CD8-positive, alpha-beta memory T cell (primary cell): ENCODE data around the gene SCML1. TPM values are rescaled to one million over a fixed set of nuclear protein-coding genes. Genes with fewer than 3 reads are reported as not detected.

Experiments used
- CTCF ChIA-PET: fragments of 350-600 bp; sonication (Branson Sonifier 250); formaldehyde crosslinking; loops from one replicate; lab custom pipeline; 2021; ENCODE audit warnings: antibody characterized with exemption; lab: Charles Lee
- POLR2A ChIA-PET: fragments of 350-600 bp; sonication (Branson Sonifier 250); formaldehyde crosslinking; loops from one replicate; lab custom pipeline; 2021; ENCODE audit warnings: antibody characterized with exemption; lab: Charles Lee
- DNase-seq, 5 donors: peaks; one replicate each; pipeline versions ENCODE4 v3.0.0 to v3.0.0-alpha.2; 2020 to 2022; ENCODE audit warnings: mixed read lengths in 1 of 5
- H3K27ac ChIP-seq: one replicate; pipeline ENCODE4 v1.7.0; 2013; ENCODE audit warnings: low read depth, mild to moderate bottlenecking, low read length, moderate library complexity
- H3K27me3 ChIP-seq: 2 replicates; pipeline ENCODE4 v1.7.0; 2013; ENCODE audit warnings: low read length, mild to moderate bottlenecking; ENCODE audit not compliant: insufficient read depth, poor library complexity, severe bottlenecking
- H3K36me3 ChIP-seq: 2 replicates; pipeline ENCODE4 v1.7.0; 2013; ENCODE audit warnings: mild to moderate bottlenecking, low read length, moderate library complexity; ENCODE audit not compliant: insufficient read depth
- H3K4me1 ChIP-seq: 2 replicates; pipeline ENCODE4 v1.7.0; 2013; ENCODE audit warnings: mild to moderate bottlenecking, low read length, moderate library complexity; ENCODE audit not compliant: insufficient read depth
- H3K4me3 ChIP-seq: 2 replicates; pipeline ENCODE4 v1.7.0; 2013; ENCODE audit warnings: mild to moderate bottlenecking, low read length
- H3K9me3 ChIP-seq: 2 replicates; pipeline ENCODE4 v1.7.0; 2013; ENCODE audit warnings: mild to moderate bottlenecking, low read length
- H3K27ac Mint-ChIP-seq, 8 donors: one replicate each; pipeline ENCODE4 v1.8.0; 2020 to 2021; ENCODE audit warnings: mixed read lengths in 8 of 8, mild to moderate bottlenecking in 6 of 8, inconsistent platforms in 3 of 8, moderate library complexity in 3 of 8
- H3K27me3 Mint-ChIP-seq, 2 donors: one replicate each; pipeline ENCODE4 v1.8.0; 2020 to 2021; ENCODE audit warnings: mixed read lengths in 2 of 2, mild to moderate bottlenecking in 1 of 2, moderate library complexity in 1 of 2
- H3K36me3 Mint-ChIP-seq, 3 donors: one replicate each; pipeline ENCODE4 v1.8.0; 2020 to 2021; ENCODE audit warnings: mixed read lengths in 3 of 3, inconsistent platforms in 1 of 3, mild to moderate bottlenecking in 1 of 3
- H3K4me1 Mint-ChIP-seq, 3 donors: one replicate each; pipeline ENCODE4 v1.8.0; 2020 to 2021; ENCODE audit warnings: mixed read lengths in 3 of 3, inconsistent platforms in 1 of 3, mild to moderate bottlenecking in 1 of 3
- H3K4me3 Mint-ChIP-seq, 7 donors: one replicate each; pipeline ENCODE4 v1.8.0; 2020 to 2021; ENCODE audit warnings: mixed read lengths in 7 of 7, mild to moderate bottlenecking in 6 of 7, moderate library complexity in 4 of 7, inconsistent platforms in 2 of 7
- H3K9me3 Mint-ChIP-seq, 5 donors: one replicate each; pipeline ENCODE4 v1.8.0; 2020 to 2022; ENCODE audit warnings: mixed read lengths in 5 of 5, mild to moderate bottlenecking in 3 of 5, moderate library complexity in 2 of 5, inconsistent platforms in 1 of 5
- polyA plus RNA-seq: library from polyadenylated mRNA; unstranded; fragments of 300-500 nt; fragmentation: Illumina TruSeq; gene quantifications from one replicate; pipeline ENCODE4 v1.2.3, GENCODE V29; 2021
- total RNA-seq, 2 experiments: library from RNA; stranded (reverse); gene quantifications; one replicate each; pipeline ENCODE4 v1.2.3, GENCODE V29; 2021

The SCML1 gene, protein sequence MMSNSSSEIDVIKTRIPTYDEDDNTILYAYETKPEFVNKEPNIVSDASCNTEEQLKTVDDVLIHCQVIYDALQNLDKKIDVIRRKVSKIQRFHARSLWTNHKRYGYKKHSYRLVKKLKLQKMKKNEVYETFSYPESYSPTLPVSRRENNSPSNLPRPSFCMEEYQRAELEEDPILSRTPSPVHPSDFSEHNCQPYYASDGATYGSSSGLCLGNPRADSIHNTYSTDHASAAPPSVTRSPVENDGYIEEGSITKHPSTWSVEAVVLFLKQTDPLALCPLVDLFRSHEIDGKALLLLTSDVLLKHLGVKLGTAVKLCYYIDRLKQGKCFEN
- total RNA-seq (1 to 10 TPM; 1.1 to 1.2 TPM), polyA plus RNA-seq (0.67 TPM)

DNA sequence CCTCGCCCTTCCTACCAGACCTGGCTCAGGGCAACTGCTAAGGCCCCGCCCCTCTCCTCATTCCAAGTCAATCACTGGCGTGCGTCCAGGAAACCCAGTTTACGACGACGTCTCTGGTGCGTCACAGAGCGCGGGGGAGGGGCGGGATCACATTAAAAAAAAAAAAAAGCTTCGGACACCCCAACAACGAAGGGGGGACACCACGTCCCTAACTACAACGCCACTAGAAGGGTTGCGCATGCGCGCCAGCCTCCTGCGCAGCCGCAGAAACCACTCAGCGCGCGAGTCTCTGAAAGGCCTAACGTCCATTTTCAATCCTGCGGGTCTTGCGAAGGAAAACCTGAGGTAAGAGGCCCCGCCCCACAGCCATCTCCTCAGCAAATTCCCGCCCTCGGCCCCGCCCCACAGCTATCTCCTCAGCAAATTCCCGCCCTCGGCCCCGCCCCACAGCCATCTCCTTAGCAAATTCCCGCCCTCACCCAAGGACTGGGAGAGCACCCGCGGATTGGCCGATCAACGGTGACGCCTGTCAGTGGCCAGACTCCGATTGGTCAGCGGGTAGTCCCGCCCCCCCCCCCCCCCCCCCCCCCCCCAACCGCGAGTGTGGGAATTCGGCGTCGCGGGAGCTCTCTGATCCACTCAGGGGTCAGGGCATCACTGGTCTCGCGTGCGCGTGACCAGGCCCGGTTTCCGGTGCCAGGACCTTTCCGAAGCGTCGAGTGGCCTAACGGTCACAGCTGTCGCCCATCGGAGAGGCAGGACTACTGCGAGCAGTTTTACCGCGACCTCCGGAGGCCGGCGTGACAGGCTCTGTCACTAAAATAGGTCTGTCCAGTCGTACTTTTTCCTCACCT, at the start of gene SCML1:
TSS of gene SCML1 (plus strand) at position 638 of the 854 bp plus-strand sequence. CDS start 6,694 bp downstream, outside the sequence.
- Mint-ChIP-seq H3K27me3 (peaks cover 27 to 31% of the 10 kb centered on the region in 2 donors), H3K36me3 (peaks cover 0 to 1% (median 0%) of the 10 kb centered on the region in 3 donors), H3K4me1 (peaks cover 15 to 27% (median 19%) of the 10 kb centered on the region in 3 donors), H3K4me3 (peak within 1 kb of the TSS; percentile 79 to 92 (median 88)), H3K9me3 (peaks cover 0 to 5% (median 0%) of the 10 kb centered on the region in 5 donors), H3K27ac (peak within 1 kb of the TSS; percentile 68 to 96 (median 92))
- DNase-seq, result peak; percentile 55 to 85 (median 73)
- H3K27me3 ChIP-seq, result no peaks in the 10 kb centered on the region
- ChIA-PET CTCF (no interaction called here), POLR2A (no interaction called here)
- H3K4me1 ChIP-seq, result no peaks in the 10 kb centered on the region
- H3K9me3 ChIP-seq, result no peaks in the 10 kb centered on the region
- peak within 1 kb of the TSS; percentile 59 for H3K27ac ChIP-seq
- no peaks in the 10 kb centered on the region for H3K36me3 ChIP-seq
- H3K4me3 ChIP-seq, result peak within 1 kb of the TSS; percentile 76

DNA sequence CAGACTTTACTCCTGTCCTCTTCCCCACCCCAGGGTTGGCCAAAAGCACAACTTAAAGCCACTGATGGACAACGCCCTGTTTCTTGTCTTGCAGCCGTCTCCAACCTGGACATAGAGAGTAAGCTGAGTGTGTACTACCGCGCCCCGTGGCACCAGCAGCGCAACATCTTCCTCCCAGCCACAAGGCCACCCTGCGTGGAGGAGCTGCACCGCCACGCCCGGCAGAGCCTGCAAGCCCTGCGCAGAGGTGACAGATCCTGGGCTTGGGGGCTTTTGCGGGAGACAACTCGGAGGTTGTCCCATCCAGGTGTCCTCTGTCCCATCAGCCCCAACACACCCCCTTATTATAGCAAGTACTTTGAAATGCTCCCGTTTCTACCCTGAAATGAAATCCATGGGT, 49.6 kb upstream of the SCML1 start:
- Histone ChIP-seq H3K27ac (no peak overlapping the region), H3K9me3 (no peaks in the 10 kb centered on the region), H3K27me3 (no peaks in the 10 kb centered on the region), H3K4me1 (no peaks in the 10 kb centered on the region), H3K36me3 (no peaks in the 10 kb centered on the region), H3K4me3 (no peak overlapping the region)
- POLR2A ChIA-PET, result no interaction called here
- Mint-ChIP-seq H3K27me3 (peaks cover 0 to 10% of the 10 kb centered on the region in 2 donors), H3K4me1 (peaks cover under 1 to 5% (median 4%) of the 10 kb centered on the region in 3 donors), H3K9me3 (peaks cover 0 to 3% (median 0%) of the 10 kb centered on the region in 5 donors), H3K4me3 (no peak overlapping the region), H3K36me3 (no peaks in the 10 kb centered on the region), H3K27ac (no peak overlapping the region)
- CTCF ChIA-PET, result no interaction called here
- DNase-seq, result no peak

DNA sequence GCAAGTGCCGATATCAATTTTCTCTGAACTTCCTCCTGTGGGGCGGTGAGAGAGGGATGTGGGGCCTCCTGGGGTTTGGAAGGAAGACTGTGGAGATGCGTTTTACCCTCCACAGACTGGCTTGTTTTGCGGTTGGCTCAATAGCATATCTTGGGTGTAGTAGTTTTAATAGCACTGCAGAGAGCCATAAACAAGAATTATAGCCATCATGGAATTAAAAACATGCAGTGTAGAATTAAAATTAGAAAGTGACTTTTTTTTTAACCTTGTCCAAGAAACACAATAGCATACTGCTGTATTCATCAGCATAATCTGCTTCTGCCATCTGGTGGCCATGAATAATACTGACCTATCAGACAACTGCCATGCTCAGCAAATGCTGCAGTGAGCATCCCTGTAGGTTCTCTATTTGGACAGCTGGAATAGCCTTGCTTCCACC, 47.3 kb upstream of the SCML1 start:
- peaks cover 0 to 8% of the 10 kb centered on the region in 2 donors for H3K27me3 Mint-ChIP-seq
- peak in 4 of 5 donors; percentile 1 to 45 (median 20) for DNase-seq
- POLR2A ChIA-PET, result no interaction called here

DNA sequence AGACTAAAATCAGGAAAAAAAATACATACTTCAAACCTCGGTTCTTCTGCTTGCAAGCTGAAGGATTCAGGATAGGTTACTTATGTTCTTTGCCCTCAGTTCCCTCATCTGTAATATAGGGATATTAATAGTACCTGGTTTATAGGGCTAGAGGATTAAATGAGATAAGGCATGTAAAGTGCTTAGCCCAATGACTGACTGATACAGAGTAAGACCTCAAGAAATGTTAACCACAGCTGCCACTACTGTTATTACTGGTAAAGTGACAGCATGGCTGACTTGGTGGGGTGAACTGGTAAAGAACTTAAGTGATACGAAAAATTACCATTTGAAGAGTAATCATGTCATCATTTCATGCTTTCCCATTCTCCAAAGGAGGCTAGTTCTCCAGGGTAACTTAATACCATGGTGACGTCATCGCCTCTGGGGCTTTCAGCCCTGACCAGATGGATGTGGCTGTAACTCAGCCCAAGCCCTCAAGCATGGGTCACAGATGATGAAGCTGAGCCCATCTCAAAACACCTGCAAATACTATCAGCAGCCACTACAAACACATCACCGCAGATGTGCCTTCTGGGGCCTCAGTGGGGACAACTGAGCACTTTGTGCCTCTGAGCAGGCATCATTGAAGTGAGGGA, 44.5 kb upstream of the SCML1 start:
- Histone ChIP-seq H3K27me3 (no peaks in the 10 kb centered on the region), H3K36me3 (no peaks in the 10 kb centered on the region), H3K9me3 (no peaks in the 10 kb centered on the region), H3K4me1 (no peaks in the 10 kb centered on the region), H3K27ac (no peak overlapping the region), H3K4me3 (no peak overlapping the region)
- H3K9me3 Mint-ChIP-seq, result no peaks in the 10 kb centered on the region
- no peak overlapping the region for H3K4me3 Mint-ChIP-seq
- no peaks in the 10 kb centered on the region for H3K4me1 Mint-ChIP-seq
- CTCF ChIA-PET, result no interaction called here
- no peak overlapping the region for H3K27ac Mint-ChIP-seq
- POLR2A ChIA-PET, result no interaction called here
- peaks cover 0 to 2% (median 0%) of the 10 kb centered on the region in 3 donors for H3K36me3 Mint-ChIP-seq
- H3K27me3 Mint-ChIP-seq, result peaks cover 0 to 3% of the 10 kb centered on the region in 2 donors
- DNase-seq, result no peak

More for the DNA sequence above, 47.3 kb upstream of the SCML1 start:
- CTCF ChIA-PET, result interaction anchor here (1.8 kb wide), 1 partner anchor 448 kb away, joined by 4 read pairs; no protein-coding TSS in a partner anchor
- no peak overlapping the region for H3K4me3 ChIP-seq
- Mint-ChIP-seq H3K4me1 (no peaks in the 10 kb centered on the region), H3K4me3 (no peak overlapping the region), H3K9me3 (peaks cover 0 to 3% (median 0%) of the 10 kb centered on the region in 5 donors), H3K36me3 (peaks cover 0 to 2% (median 0%) of the 10 kb centered on the region in 3 donors), H3K27ac (peak overlapping the region in 1 of 8 donors; percentile 17)
- H3K9me3 ChIP-seq, result no peaks in the 10 kb centered on the region
- no peaks in the 10 kb centered on the region for H3K27me3 ChIP-seq
- no peaks in the 10 kb centered on the region for H3K36me3 ChIP-seq
- H3K27ac ChIP-seq, result no peak overlapping the region
- no peaks in the 10 kb centered on the region for H3K4me1 ChIP-seq

DNA sequence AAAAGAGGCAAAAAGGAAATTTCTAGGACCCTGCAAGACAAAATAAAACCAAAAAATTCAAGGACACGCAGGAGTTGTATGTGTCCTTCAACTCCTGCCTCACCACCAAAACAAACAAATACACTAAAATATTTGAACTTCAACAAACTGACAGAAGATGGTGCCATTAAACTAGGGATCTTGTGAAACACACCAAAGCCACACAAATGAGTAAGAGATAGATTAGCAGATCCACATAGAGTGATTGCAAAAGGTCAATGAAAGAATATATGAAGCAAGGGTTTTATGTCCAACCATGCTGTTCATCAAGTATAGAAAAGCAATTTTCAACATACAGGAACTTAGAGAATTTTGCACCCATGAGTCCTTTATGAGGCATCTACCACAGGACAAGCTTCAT, 40.1 kb upstream of the SCML1 start:
- Mint-ChIP-seq H3K9me3 (no peaks in the 10 kb centered on the region), H3K27me3 (peaks cover 0 to 3% of the 10 kb centered on the region in 2 donors), H3K4me3 (no peak overlapping the region), H3K27ac (no peak overlapping the region), H3K36me3 (peaks cover 0 to 2% (median 0%) of the 10 kb centered on the region in 3 donors), H3K4me1 (no peaks in the 10 kb centered on the region)
- peak in 1 of 5 donors; percentile 2 for DNase-seq
- POLR2A ChIA-PET, result no interaction called here
- H3K27ac ChIP-seq, result no peak overlapping the region
- H3K4me3 ChIP-seq, result no peak overlapping the region
- CTCF ChIA-PET, result no interaction called here
- H3K36me3 ChIP-seq, result no peaks in the 10 kb centered on the region
- no peaks in the 10 kb centered on the region for H3K4me1 ChIP-seq
- H3K9me3 ChIP-seq, result no peaks in the 10 kb centered on the region
- no peaks in the 10 kb centered on the region for H3K27me3 ChIP-seq

DNA sequence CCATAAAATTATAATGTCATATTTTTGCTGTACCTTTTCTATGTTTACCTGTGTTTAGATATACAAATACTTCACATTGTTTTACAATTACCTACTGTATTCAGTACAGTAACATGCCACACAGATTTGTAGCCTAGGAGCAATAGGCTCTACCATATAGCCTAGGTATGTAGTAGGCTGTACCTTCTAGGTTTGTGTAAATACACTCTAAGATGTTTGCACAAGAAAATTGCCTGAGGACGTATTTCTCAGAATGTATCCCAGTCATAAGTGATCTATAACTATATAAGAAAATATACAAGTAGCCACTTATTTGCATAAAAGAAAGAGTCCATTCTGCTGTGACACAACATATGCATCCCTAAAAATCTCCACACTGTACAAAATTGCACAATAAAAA, 36.3 kb upstream of the SCML1 start:
- no peak for DNase-seq
- Mint-ChIP-seq H3K27ac (no peak overlapping the region), H3K4me1 (no peaks in the 10 kb centered on the region), H3K27me3 (peaks cover 0 to 4% of the 10 kb centered on the region in 2 donors), H3K36me3 (no peaks in the 10 kb centered on the region), H3K9me3 (peaks cover 0 to 1% (median 0%) of the 10 kb centered on the region in 5 donors), H3K4me3 (no peak overlapping the region)
- Histone ChIP-seq H3K36me3 (no peaks in the 10 kb centered on the region), H3K4me1 (no peaks in the 10 kb centered on the region), H3K27me3 (no peaks in the 10 kb centered on the region), H3K4me3 (no peak overlapping the region), H3K27ac (no peak overlapping the region), H3K9me3 (no peaks in the 10 kb centered on the region)
- CTCF ChIA-PET, result no interaction called here
- POLR2A ChIA-PET, result no interaction called here

DNA sequence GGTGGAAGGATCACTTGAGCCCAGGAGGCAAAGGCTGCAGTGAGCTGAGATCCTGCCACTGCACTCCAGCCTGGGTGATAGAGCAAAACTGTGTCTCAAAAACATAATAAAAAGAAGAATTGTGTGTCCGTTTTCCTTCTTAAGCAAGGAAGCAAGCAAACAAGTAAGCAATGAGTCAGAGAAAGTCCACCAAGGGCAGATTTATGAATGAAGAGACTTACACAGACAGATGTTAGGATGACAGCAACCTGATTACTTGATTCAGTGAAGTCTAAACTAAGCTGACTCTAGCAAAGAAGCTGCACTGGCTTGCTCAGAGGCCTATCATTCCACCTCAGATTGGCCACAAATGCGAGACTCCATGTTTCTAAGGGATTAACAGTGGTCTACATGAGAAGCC, 34.1 kb upstream of the SCML1 start:
- H3K4me1 Mint-ChIP-seq, result no peaks in the 10 kb centered on the region
- peaks cover 0 to 3% of the 10 kb centered on the region in 2 donors for H3K27me3 Mint-ChIP-seq
- Histone ChIP-seq H3K4me3 (no peak overlapping the region), H3K9me3 (no peaks in the 10 kb centered on the region), H3K36me3 (no peaks in the 10 kb centered on the region), H3K27ac (no peak overlapping the region), H3K4me1 (no peaks in the 10 kb centered on the region), H3K27me3 (no peaks in the 10 kb centered on the region)
- ChIA-PET POLR2A (no interaction called here), CTCF (no interaction called here)
- no peaks in the 10 kb centered on the region for H3K36me3 Mint-ChIP-seq
- H3K27ac Mint-ChIP-seq, result no peak overlapping the region
- H3K9me3 Mint-ChIP-seq, result peaks cover 0 to 3% (median 0%) of the 10 kb centered on the region in 5 donors
- no peak overlapping the region for H3K4me3 Mint-ChIP-seq
- no peak for DNase-seq
